EL (cell line): ENCODE data around the gene FGR.
"Not testable (repeated sequence)": the region's sequence is repeated elsewhere in the genome, so short reads cannot be mapped to it uniquely, and the experiment has no call there.

Experiments used
- DNase-seq: peaks from one replicate; pipeline ENCODE4 v3.0.0-alpha.2; 2016

FGR gene

GRCh38 chr1:27634985-27635367 lies at the start of gene FGR:
FGR (minus strand) TSS chr1:27635185; CDS start chr1:27623916, 11,269 bp downstream.
- DNase-seq: no peak

GRCh38 chr1:27684176-27684575 lies 49.2 kb upstream of the FGR start:
- no peak for DNase-seq

GRCh38 chr1:27682351-27682944 lies 47.5 kb upstream of the FGR start:
- no peak for DNase-seq

- DNase-seq: not testable (repeated sequence)
These were observed 46.6 kb upstream of the FGR start for GRCh38 chr1:27681580-27681979.

- DNase-seq: not testable (repeated sequence)
These were observed 45.3 kb upstream of the FGR start for GRCh38 chr1:27680225-27680791.

- no peak for DNase-seq
These were observed 43.8 kb upstream of the FGR start for GRCh38 chr1:27678747-27679146.

GRCh38 chr1:27676410-27676809 lies 41.4 kb upstream of the FGR start:
- no peak for DNase-seq

GRCh38 chr1:27672750-27673112 lies 37.7 kb upstream of the FGR start:
- peak; percentile 83 for DNase-seq

- DNase-seq: peak; percentile 99
These were observed 37.2 kb upstream of the FGR start, which contains the start of gene IFI6 for GRCh38 chr1:27671964-27672749. IFI6 (minus strand) TSS chr1:27672192; CDS start chr1:27669314, 2,878 bp downstream.

- DNase-seq: no peak
These were observed 34.9 kb upstream of the FGR start for GRCh38 chr1:27669876-27670275.

- DNase-seq: peak; percentile 67
These were observed 34.1 kb upstream of the FGR start for GRCh38 chr1:27668808-27669723.

- no peak for DNase-seq
These were observed 33.3 kb upstream of the FGR start for GRCh38 chr1:27668121-27668807.

GRCh38 chr1:27666791-27667254 lies 31.8 kb upstream of the FGR start:
- DNase-seq: peak; percentile 46

GRCh38 chr1:27666294-27666693 lies 31.3 kb upstream of the FGR start:
- peak; percentile 39 for DNase-seq

- DNase-seq: peak; percentile 56
These were observed 30.1 kb upstream of the FGR start for GRCh38 chr1:27665016-27665651.

- DNase-seq: peak; percentile 59
These were observed 29.3 kb upstream of the FGR start for GRCh38 chr1:27664291-27664690.

GRCh38 chr1:27662707-27663393 lies 27.9 kb upstream of the FGR start:
- peak; percentile 91 for DNase-seq

GRCh38 chr1:27662261-27662660 lies 27.3 kb upstream of the FGR start:
- no peak for DNase-seq

GRCh38 chr1:27661412-27662075 lies 26.6 kb upstream of the FGR start:
- no peak for DNase-seq

- DNase-seq: no peak
These were observed 25.4 kb upstream of the FGR start for GRCh38 chr1:27660300-27660835.
